Large intestine (tissue), 3 donors: ENCODE results near the gene SYNE4. TPM values are rescaled to one million over a fixed set of nuclear protein-coding genes. Genes with fewer than 3 reads are reported as not detected.
"Not testable (repeated sequence)": the region's sequence is repeated elsewhere in the genome, so short reads cannot be mapped to it uniquely, and the experiment has no call there.

Source experiments
- DNase-seq, 2 donors: peaks; one replicate each; pipeline versions ENCODE4 v3.0.0 to v3.0.0-alpha.2; 2013
- H3K27ac ChIP-seq: one replicate; pipeline ENCODE4 v1.5.1; 2013; ENCODE audit warnings: low read length
- H3K27me3 ChIP-seq: 2 replicates; pipeline ENCODE4 v1.6.1; 2013; ENCODE audit warnings: low read length; ENCODE audit not compliant: control insufficient read depth, insufficient read depth
- H3K36me3 ChIP-seq: 2 replicates; pipeline ENCODE4 v1.6.1; 2013; ENCODE audit warnings: low read length; ENCODE audit not compliant: control insufficient read depth, insufficient read depth
- H3K4me1 ChIP-seq: one replicate; pipeline ENCODE4 v1.6.1; 2013; ENCODE audit warnings: low read length; ENCODE audit not compliant: control insufficient read depth, insufficient read depth
- H3K4me3 ChIP-seq: one replicate; pipeline ENCODE4 v1.5.1; 2013; ENCODE audit warnings: low read length
- H3K9me3 ChIP-seq: one replicate; pipeline ENCODE4 v1.6.1; 2013; ENCODE audit warnings: mild to moderate bottlenecking, low read depth, low read length, moderate library complexity; ENCODE audit not compliant: control insufficient read depth
- WGBS: methylation state at CpG from one replicate; pipeline ENCODE4 v1.1.5; 2013; ENCODE audit warnings: low lambda C conversion rate; ENCODE audit not compliant: insufficient coverage; 5-methylcytosine and 5-hydroxymethylcytosine counted together
- polyA plus RNA-seq: library from polyadenylated mRNA; unstranded; fragments of 120-200 nt; gene quantifications from one replicate; pipeline ENCODE4 v1.2.1, GENCODE V29; 2013

SYNE4 gene
- polyA plus RNA-seq, 1 donor = 9.8 TPM

DNA sequence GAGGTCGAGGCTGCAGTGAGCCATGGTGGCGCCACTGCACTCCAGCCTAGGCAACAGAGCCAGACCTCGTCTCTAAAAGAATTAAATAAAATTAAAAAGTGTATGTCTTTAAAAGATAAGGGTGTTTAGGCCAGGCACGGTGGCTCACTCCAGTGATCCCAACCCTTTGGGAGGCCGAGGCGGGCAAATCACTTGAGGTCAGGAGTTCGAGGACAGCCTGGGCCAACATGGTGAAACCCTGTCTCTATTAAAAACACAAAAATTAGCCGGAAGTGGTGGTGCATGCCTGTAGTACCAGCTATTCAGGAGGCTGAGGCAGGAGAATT is 21.1 kb downstream of the SYNE4 start:
- H3K4me1 ChIP-seq = no peaks in the 10 kb centered on the region
- H3K9me3 ChIP-seq = no peaks in the 10 kb centered on the region
- H3K27me3 ChIP-seq = peaks cover 50% of the 10 kb centered on the region
- no peak for DNase-seq
- H3K36me3 ChIP-seq = no peaks in the 10 kb centered on the region
- no peak overlapping the region for H3K4me3 ChIP-seq
- no peak overlapping the region for H3K27ac ChIP-seq
- WGBS = 60% methylated on average over 1 of the region's 8 CpGs

DNA sequence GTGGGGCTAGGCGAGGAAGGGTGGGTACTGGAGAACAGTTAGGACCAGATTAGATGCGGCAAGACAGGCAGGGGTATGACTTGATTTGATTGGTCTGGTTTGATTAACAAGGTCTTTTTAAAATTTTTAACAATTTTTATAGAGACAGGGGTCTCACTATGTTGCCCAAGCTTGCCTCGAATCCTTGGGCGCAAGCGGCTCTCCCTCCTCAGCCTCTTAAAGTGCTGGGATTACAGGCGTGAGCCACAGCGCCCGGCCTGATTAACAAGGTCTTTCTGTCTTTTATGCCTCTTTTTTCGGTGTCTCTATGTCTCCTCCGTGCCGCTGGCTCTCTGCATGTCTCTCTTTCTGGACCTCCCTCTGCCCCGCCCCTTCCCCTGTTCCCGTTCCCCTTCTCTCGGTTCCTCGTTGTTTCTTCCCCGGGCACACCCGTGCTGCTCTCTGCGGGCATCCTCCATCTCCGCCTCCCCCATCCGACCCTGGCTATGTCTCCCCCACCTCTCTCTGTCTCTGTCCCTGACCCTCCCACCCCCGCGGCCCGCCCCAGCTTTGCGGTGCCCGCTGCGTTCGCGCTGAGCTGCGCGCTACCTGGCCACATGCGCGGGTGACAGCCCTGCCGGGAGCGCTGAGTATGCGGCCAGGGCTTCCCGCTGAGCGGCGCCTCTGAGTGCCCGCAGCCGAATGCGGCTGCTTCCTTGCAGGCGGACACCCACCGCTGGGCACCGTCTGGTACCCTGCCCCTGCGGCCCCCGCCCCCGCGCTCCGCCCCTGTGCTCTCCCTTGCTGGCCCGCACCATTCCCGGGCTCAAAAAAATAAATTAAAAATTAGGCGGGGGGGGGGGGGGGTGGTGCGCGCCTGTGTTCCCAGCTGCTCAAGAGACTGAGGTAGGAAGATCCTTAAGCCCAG is 21.7 kb downstream of the SYNE4 start:
- no peak overlapping the region for H3K4me3 ChIP-seq
- peaks cover 50% of the 10 kb centered on the region for H3K27me3 ChIP-seq
- no peaks in the 10 kb centered on the region for H3K9me3 ChIP-seq
- H3K36me3 ChIP-seq = no peaks in the 10 kb centered on the region
- H3K4me1 ChIP-seq = no peaks in the 10 kb centered on the region
- no peak overlapping the region for H3K27ac ChIP-seq
- DNase-seq = no peak
- no CpG with 5 or more reads among the region's 54 CpGs for WGBS

DNA sequence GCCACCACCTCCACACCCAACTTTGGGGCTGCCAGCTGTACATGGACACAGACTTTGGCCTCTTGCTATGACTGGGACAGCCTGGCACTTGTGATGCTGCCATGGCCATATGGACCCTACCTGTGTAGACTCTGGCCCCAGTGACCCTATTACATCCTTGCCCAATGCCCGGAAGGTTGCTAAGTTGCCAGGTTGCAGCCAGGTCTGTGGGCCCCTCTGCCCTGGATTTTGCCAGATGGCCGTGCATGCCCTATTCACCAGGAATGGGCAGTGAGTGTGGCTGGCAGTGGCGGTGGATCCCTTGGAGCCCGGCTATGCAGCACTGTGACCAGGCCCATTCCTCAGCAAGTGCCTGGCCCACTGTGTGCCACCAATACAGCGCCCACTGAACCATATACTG is 22.5 kb downstream of the SYNE4 start:
- H3K36me3 ChIP-seq = no peaks in the 10 kb centered on the region
- H3K27ac ChIP-seq = no peak overlapping the region
- no peaks in the 10 kb centered on the region for H3K9me3 ChIP-seq
- DNase-seq = no peak
- peaks cover 50% of the 10 kb centered on the region for H3K27me3 ChIP-seq
- WGBS = no CpG with 5 or more reads among the region's 5 CpGs
- H3K4me3 ChIP-seq = no peak overlapping the region
- no peaks in the 10 kb centered on the region for H3K4me1 ChIP-seq

DNA sequence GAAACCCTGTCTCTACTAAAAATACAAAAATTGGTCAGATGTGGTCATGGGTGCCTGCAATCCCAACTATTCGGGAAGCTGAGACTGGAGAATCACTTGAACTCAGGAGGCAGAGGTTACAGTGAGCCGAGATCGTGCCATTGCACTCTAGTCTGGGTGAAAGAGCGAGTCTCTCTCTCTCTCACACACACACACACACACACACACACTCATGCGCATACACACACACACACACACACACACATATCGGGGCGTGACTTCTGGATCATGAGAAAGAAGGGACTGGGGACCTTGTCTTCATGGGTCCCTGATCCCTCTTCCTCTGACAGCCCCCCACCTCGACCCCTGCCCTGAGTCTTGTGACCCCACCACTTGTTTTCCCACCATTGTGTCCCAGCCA is 25.4 kb downstream of the SYNE4 start:
- H3K27me3 ChIP-seq = peaks cover 44% of the 10 kb centered on the region
- H3K27ac ChIP-seq = no peak overlapping the region
- no CpG with 5 or more reads among the region's 8 CpGs for WGBS

DNA sequence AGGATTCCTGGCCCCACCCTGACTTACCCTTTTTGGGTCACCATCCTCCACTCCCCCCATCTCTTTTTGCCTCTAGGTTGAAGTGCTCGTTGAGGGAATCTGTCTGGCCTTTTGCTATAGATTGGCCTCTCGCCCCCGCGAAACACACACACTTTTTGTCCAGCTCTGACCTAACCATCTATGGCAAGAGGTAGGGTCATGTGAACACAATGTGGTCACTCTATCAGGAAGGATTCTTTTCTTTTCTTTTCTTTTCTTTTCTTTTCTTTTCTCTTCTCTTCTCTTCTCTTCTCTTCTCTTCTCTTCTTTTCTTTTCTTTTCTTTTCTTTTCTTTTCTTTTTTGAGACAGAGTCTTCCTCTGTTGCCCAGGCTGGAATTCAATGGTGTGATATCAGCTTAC is 27.6 kb downstream of the SYNE4 start:
- whole genome bisulfite sequencing = 88% methylated on average over 3 of the region's 4 CpGs
- not testable (repeated sequence) for DNase-seq, H3K9me3 ChIP-seq, H3K36me3 ChIP-seq, H3K27ac ChIP-seq, H3K4me3 ChIP-seq, H3K4me1 ChIP-seq
- H3K27me3 ChIP-seq = peaks cover 24% of the 10 kb centered on the region

More for the DNA sequence above, 25.4 kb downstream of the SYNE4 start:
- Histone ChIP-seq H3K4me3 (no peak overlapping the region), H3K4me1 (no peaks in the 10 kb centered on the region), H3K36me3 (no peaks in the 10 kb centered on the region), H3K9me3 (no peaks in the 10 kb centered on the region)
- no peak for DNase-seq

DNA sequence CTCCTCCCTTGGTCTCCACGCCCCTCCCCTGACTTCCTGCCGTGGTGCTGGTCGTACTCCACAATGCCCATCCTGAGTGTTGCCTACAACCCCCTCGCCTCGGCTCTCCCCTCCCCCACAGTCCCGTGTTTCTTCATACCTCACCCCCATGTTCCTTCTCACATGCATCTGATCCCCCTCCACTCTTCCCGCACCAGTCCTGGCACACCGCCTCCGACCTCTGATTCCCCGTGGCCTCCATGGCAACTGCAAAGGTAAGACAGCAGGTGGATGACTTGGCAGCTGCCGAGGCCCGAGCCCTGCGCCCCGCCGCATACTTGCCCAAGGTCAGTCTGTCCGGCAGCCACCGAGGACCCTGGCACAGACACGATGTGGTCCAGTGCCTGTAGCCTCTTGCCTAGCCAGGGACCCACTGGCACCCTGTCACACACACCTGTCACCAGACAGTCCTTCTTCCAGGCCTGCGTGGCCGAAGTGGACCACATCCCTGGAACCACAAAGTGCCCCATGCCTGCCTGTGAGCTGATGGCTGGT is 29.7 kb downstream of the SYNE4 start:
- Histone ChIP-seq H3K4me3 (no peak overlapping the region), H3K4me1 (no peaks in the 10 kb centered on the region), H3K27ac (no peak overlapping the region), H3K27me3 (peaks cover 8% of the 10 kb centered on the region), H3K36me3 (no peaks in the 10 kb centered on the region), H3K9me3 (no peaks in the 10 kb centered on the region)
- WGBS = 36% methylated on average over 3 of the region's 20 CpGs
- no peak for DNase-seq

DNA sequence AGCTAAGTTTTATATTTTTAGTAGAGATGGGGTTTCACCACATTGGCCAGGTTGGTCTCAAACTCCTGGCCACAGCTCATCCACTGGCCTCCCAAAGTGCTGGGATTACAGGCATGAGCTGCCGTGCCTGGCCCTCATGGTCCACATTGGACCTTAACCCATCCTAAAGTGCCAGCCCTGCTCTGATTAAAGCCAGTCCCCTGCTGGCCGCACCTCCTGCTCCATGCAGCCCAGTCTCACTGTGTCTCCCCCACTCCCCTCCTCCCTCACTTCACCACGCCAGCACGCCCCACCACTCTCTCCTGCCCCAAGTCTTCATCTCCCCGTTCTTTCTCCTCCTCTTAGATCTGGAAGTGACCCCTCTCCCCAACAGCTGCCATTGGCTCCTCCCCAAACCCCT is 30.3 kb downstream of the SYNE4 start:
- Histone ChIP-seq H3K27me3 (peaks cover 8% of the 10 kb centered on the region), H3K36me3 (no peaks in the 10 kb centered on the region), H3K4me1 (no peaks in the 10 kb centered on the region), H3K27ac (no peak overlapping the region), H3K4me3 (no peak overlapping the region), H3K9me3 (no peaks in the 10 kb centered on the region)
- WGBS = no CpG with 5 or more reads among the region's 5 CpGs
- DNase-seq = no peak

DNA sequence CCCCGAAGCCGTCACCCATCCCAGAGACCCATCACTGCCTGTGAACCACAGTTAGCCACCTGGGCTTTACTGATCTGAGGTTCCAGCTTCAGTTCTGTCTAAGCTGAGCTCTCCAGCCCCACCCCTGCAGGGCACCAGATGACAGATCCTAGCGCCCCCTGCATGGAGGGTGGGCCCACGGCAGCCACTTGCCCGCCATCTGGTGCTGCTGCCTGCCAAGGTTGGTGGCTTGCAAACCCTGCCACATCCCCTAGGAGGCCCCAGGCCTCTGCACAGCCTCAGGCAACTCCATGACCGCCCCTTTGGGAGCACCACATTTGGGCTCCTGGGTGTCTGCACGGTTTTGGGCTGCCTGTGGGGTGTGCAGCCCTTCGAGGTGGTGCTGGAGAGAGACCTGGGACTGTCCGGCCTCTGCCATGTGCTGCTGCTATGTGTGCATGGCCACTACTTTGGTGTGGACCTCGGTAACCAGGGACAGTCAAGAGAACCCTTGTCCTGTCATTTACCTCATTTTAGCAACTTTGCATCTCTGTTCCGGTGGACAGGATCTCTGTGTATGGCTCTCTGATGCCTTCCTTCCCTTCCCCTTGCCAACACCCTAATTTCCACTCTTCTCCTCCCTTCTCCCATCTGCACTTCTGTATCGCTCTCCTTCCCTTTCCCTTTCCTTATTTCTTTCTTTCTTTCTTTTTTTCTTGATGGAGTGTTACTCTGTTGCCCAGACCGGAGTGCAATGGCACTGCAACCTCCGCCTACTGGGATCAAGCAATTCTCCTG is 31.0 kb downstream of the SYNE4 start:
- H3K4me1 ChIP-seq = no peaks in the 10 kb centered on the region
- WGBS = 92% methylated on average over 3 of the region's 14 CpGs
- H3K27ac ChIP-seq = no peak overlapping the region
- H3K4me3 ChIP-seq = no peak overlapping the region
- no peaks in the 10 kb centered on the region for H3K9me3 ChIP-seq
- H3K27me3 ChIP-seq = peaks cover 8% of the 10 kb centered on the region
- DNase-seq = no peak
- no peaks in the 10 kb centered on the region for H3K36me3 ChIP-seq

DNA sequence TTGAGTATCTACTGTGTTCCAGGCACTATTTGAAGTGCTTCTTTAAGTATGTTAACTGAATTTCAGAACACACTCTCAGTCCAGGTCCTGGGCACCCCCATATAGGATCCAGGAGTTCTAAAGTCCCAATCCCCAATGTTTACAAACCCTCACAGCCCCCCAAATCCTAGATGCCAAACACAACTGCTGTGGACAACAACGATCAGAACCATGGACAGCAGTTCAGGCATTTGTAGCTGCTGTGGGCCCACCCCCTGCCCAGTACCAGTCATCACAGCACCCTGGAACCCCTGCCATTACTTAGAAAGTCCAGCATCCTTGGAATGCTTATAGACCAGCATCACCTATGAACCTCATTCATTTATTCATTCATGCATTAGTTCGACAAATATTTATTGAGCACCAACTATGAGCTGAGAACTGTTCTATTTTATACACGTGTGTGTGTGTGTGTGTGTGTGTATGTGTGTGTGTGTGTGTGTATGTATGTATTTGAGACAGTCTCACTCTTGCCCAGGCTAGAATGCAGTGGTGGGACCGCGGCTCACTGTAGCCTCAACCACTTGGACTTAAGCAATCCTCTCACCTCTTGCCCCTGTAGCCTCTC is 32.9 kb downstream of the SYNE4 start:
- no peaks in the 10 kb centered on the region for H3K36me3 ChIP-seq
- no peak for DNase-seq
- H3K27ac ChIP-seq = no peak overlapping the region
- H3K4me1 ChIP-seq = no peaks in the 10 kb centered on the region
- no peak overlapping the region for H3K4me3 ChIP-seq
- H3K27me3 ChIP-seq = peaks cover 8% of the 10 kb centered on the region
- H3K9me3 ChIP-seq = no peaks in the 10 kb centered on the region
- 20% methylated on average over 1 of the region's 5 CpGs for WGBS

DNA sequence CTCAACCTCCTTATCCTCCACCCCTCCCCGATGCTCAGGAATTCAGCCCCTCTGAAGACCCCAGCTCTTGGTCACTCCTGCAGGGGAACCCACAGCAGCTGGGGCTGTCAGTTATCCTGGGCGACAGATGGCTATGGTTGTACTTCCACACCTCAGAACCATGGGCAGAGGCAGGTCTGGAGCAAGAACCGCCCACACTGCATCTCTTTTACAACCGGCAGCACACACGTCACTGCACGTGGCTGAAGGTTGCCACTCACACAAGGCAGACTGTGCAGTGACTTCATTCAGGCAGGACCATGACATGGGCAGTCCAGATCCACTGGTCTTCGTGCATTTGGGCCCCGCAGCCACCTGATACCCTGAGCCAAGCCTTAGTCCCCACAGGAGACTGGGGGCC is 35.1 kb downstream of the SYNE4 start:
- peaks cover 3% of the 10 kb centered on the region for H3K27me3 ChIP-seq
- DNase-seq = peak in 1 of 2 donors; percentile 30
- no CpG with 5 or more reads among the region's 8 CpGs for WGBS
- no peak overlapping the region for H3K4me3 ChIP-seq
- H3K9me3 ChIP-seq = no peaks in the 10 kb centered on the region
- no peak overlapping the region for H3K27ac ChIP-seq
- H3K36me3 ChIP-seq = no peaks in the 10 kb centered on the region
- H3K4me1 ChIP-seq = no peaks in the 10 kb centered on the region
